SU-DHL-6 (cell line): Measurements from ENCODE around the gene SLC5A5.

Experiments used
- EZH2phosphoT487 ChIP-seq: fragments of 200-600 bp; sonication (generic), shearing (Covaris generic); conservative IDR thresholded peaks from 2 replicates; pipeline ENCODE4 v1.6.1; 2018; ENCODE audit warnings: mild to moderate bottlenecking, antibody characterized with exemption, low read length, moderate library complexity, mixed read lengths
- TF ChIP-seq, protein P1 (sequence below): fragments of 200-600 bp; sonication (generic); IDR thresholded peaks from one replicate; pipeline ENCODE4 v1.5.1; 2017; ENCODE audit warnings: antibody characterized with exemption, mild to moderate bottlenecking, low read length, moderate library complexity; ENCODE audit not compliant: insufficient read depth, poor library complexity, severe bottlenecking

DNA sequence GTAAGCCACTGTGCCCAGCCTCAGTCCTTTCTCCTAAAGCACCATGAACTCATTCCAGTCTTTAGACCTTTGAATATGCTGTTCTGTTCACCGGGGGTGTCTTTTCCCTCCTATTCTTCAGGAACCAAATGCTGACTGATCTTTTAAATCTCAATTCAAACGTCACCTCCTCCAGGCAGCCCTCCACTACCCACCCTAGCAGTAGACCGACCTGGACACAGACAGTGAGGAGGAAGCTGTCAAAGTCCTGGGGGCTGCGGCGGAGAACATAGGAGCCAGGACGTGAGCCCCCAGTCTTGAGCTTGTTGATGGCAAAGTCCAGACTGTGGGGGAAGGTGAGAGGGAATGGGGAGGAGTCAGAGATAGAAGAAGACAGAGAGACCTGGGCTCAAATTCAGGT is 31.7 kb upstream of the SLC5A5 start:
- TF ChIP-seq, protein P1, sequence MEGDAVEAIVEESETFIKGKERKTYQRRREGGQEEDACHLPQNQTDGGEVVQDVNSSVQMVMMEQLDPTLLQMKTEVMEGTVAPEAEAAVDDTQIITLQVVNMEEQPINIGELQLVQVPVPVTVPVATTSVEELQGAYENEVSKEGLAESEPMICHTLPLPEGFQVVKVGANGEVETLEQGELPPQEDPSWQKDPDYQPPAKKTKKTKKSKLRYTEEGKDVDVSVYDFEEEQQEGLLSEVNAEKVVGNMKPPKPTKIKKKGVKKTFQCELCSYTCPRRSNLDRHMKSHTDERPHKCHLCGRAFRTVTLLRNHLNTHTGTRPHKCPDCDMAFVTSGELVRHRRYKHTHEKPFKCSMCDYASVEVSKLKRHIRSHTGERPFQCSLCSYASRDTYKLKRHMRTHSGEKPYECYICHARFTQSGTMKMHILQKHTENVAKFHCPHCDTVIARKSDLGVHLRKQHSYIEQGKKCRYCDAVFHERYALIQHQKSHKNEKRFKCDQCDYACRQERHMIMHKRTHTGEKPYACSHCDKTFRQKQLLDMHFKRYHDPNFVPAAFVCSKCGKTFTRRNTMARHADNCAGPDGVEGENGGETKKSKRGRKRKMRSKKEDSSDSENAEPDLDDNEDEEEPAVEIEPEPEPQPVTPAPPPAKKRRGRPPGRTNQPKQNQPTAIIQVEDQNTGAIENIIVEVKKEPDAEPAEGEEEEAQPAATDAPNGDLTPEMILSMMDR: no peak
- no peak for TF ChIP-seq EZH2phosphoT487
